Measurements from ENCODE around the gene BRD3OS. TPM values are rescaled to one million over a fixed set of nuclear protein-coding genes. Genes with fewer than 3 reads are reported as not detected.

The BRD3OS gene
- total RNA-seq, 1 donor from 2014 or later: 31.6 TPM

- Mint-ChIP-seq H3K36me3 (ENCODE audit: unreplicated experiment) (peaks cover 4% of the 10 kb centered on the region), H3K9me3 (ENCODE audit: unreplicated experiment) (peaks cover 17% of the 10 kb centered on the region)
- DNase-seq: no peak
Observed at GRCh38 chr9:134014946-134015345, 10.3 kb upstream of the BRD3OS start.

DNA sequence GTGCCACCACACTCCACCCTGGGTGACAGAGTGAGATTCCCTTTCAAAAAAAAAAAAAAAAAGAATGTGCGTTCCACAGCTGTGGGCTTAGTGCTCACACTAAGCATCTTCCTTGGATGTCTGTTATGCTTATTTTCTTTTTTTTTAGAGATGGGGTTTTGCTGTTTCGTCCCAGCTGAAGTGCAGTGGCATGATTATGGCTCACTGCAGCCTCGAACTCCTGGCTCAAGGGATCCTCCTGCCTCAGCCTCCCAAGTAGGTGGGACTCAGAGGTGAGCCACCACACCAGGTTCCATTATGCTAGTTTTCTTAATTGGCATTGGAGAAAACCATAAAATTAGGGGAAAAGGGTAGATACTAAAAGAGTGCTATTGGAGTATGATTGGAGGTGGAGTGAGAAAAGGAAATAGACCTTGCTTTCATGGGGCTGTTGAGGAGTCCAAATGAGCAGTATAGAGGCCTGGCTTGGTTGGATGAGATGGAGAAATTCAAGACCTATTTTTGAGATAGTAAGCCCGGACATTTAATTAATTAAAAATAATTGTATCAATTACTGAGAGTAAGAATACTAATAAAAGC is 978 bp upstream of the BRD3OS start:
- Mint-ChIP-seq H3K27ac (ENCODE audit: unreplicated experiment) (peak overlapping the region; percentile 33), H3K27me3 (ENCODE audit: unreplicated experiment) (peaks cover 16% of the 10 kb centered on the region), H3K36me3 (ENCODE audit: unreplicated experiment) (no peaks in the 10 kb centered on the region), H3K4me1 (ENCODE audit: low read depth, unreplicated experiment) (peaks cover 19% of the 10 kb centered on the region), H3K9me3 (ENCODE audit: unreplicated experiment) (peaks cover 11% of the 10 kb centered on the region), H3K4me3 (ENCODE audit: unreplicated experiment) (peak overlapping the region; percentile 66)
- TF ChIP-seq, protein P1, sequence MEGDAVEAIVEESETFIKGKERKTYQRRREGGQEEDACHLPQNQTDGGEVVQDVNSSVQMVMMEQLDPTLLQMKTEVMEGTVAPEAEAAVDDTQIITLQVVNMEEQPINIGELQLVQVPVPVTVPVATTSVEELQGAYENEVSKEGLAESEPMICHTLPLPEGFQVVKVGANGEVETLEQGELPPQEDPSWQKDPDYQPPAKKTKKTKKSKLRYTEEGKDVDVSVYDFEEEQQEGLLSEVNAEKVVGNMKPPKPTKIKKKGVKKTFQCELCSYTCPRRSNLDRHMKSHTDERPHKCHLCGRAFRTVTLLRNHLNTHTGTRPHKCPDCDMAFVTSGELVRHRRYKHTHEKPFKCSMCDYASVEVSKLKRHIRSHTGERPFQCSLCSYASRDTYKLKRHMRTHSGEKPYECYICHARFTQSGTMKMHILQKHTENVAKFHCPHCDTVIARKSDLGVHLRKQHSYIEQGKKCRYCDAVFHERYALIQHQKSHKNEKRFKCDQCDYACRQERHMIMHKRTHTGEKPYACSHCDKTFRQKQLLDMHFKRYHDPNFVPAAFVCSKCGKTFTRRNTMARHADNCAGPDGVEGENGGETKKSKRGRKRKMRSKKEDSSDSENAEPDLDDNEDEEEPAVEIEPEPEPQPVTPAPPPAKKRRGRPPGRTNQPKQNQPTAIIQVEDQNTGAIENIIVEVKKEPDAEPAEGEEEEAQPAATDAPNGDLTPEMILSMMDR (IDR thresholded peaks at IDR 0.05; ENCODE audit: partially characterized antibody, unreplicated experiment): no peak
- no peak for DNase-seq

More at GRCh38 chr9:134014946-134015345, 10.3 kb upstream of the BRD3OS start:
- TF ChIP-seq, protein P1 (IDR thresholded peaks at IDR 0.05; ENCODE audit: partially characterized antibody, unreplicated experiment): no peak
- Mint-ChIP-seq H3K27me3 (ENCODE audit: unreplicated experiment) (peaks cover 12% of the 10 kb centered on the region), H3K27ac (ENCODE audit: unreplicated experiment) (no peak overlapping the region), H3K4me3 (ENCODE audit: unreplicated experiment) (no peak overlapping the region), H3K4me1 (ENCODE audit: low read depth, unreplicated experiment) (no peaks in the 10 kb centered on the region)

DNA sequence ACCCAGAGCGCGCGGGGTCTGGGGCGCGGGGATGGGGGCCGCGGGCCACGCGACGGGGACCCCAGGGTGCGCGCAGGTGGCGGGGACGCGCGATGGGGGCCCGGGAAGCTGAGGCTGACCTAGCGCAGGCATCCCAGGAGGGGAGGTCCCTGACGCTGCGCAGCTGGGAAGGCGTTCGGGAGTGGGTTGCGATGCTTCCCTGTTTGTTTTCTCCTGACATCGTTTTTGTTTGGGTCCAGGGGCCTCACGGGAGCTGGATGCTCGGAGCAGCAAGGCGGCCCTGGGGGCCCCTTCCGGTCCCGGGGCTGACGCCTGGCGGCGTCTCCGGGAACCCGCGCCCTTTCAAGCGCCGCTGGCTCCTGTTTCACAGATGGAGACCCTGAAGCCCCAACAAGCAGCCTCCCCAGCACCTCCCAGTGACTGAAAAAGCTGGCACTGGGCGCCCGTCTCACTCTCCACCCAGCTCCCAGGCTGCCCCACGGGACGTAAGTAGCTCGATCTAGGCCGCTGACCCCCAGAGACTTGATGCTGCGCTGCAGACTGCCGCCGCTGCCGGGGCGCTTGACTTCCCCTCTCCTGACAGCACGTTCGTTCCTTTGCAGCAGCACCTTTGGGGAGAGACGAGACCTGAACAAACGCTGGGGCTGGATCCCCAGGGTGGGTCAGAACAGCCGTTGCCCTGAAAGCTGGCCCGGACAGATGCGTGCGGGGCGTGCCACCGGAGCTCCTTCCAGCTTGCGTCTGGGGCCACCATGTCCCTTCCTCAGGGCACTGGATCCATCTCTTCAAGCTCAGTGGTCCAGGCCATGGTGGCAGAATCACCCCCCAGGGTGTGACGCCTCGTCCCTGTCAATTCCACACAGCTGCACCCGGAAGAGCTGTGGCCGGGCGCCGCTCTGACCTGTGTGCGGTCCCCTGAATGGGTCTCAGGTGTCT is 593 bp downstream of the BRD3OS start:
- Mint-ChIP-seq H3K27me3 (ENCODE audit: unreplicated experiment) (peaks cover 16% of the 10 kb centered on the region), H3K4me3 (ENCODE audit: unreplicated experiment) (peak overlapping the region; percentile 85), H3K36me3 (ENCODE audit: unreplicated experiment) (no peaks in the 10 kb centered on the region), H3K4me1 (ENCODE audit: low read depth, unreplicated experiment) (peaks cover 19% of the 10 kb centered on the region), H3K9me3 (ENCODE audit: unreplicated experiment) (peaks cover 11% of the 10 kb centered on the region), H3K27ac (ENCODE audit: unreplicated experiment) (peak overlapping the region; percentile 46)
- TF ChIP-seq, protein P1 (IDR thresholded peaks at IDR 0.05; ENCODE audit: partially characterized antibody, unreplicated experiment): peak; percentile 38
- peak; percentile 72 for DNase-seq

- H3K4me1 Mint-ChIP-seq (ENCODE audit: low read depth, unreplicated experiment): peaks cover 19% of the 10 kb centered on the region
- peaks cover 14% of the 10 kb centered on the region for H3K27me3 Mint-ChIP-seq (ENCODE audit: unreplicated experiment)
- H3K4me3 Mint-ChIP-seq (ENCODE audit: unreplicated experiment): peak overlapping the region; percentile 85
- TF ChIP-seq, protein P1 (IDR thresholded peaks at IDR 0.05; ENCODE audit: partially characterized antibody, unreplicated experiment): no peak
- peak overlapping the region; percentile 46 for H3K27ac Mint-ChIP-seq (ENCODE audit: unreplicated experiment)
- no peaks in the 10 kb centered on the region for H3K36me3 Mint-ChIP-seq (ENCODE audit: unreplicated experiment)
- peak; percentile 61 for DNase-seq
- peaks cover 11% of the 10 kb centered on the region for H3K9me3 Mint-ChIP-seq (ENCODE audit: unreplicated experiment)
Observed at GRCh38 chr9:134026581-134026980, 1.3 kb downstream of the BRD3OS start.

All from glutamatergic neuron (in vitro differentiated cells).